ENCODE measurements around the gene PGAM2.
A peak's percentile ranks its signal among the peaks of the same experiment; 100 is the strongest.
"Not testable (repeated sequence)": the region's sequence is repeated elsewhere in the genome, so short reads cannot be mapped to it uniquely, and the experiment has no call there.

The PGAM2 gene

GRCh38 chr7:44038553-44038952 lies 26.8 kb downstream of the PGAM2 start:
- not testable (repeated sequence) for H3K4me3 Mint-ChIP-seq; H3K4me1 Mint-ChIP-seq (ENCODE audit: low read depth in 2 of 2); H3K36me3 Mint-ChIP-seq (ENCODE audit: insufficient read depth); H3K9me3 Mint-ChIP-seq; ATAC-seq (replicated peaks); DNase-seq; H3K27me3 Mint-ChIP-seq
- peak overlapping the region; percentile 53 to 67 for H3K27ac Mint-ChIP-seq

- peak overlapping the region in 1 of 2 donors; percentile 10 for H3K4me3 Mint-ChIP-seq
Observed at GRCh38 chr7:44037951-44038350, 27.4 kb downstream of the PGAM2 start.

GRCh38 chr7:44036364-44036763 lies 29.0 kb downstream of the PGAM2 start:
- not testable (repeated sequence) for H3K27me3 Mint-ChIP-seq; H3K36me3 Mint-ChIP-seq (ENCODE audit: insufficient read depth); H3K9me3 Mint-ChIP-seq; H3K4me1 Mint-ChIP-seq (ENCODE audit: low read depth in 2 of 2); H3K4me3 Mint-ChIP-seq
- ATAC-seq (replicated peaks) (peak; percentile 4), DNase-seq (peak in 2 of 3 experiments; percentile 26 to 31)
- H3K27ac Mint-ChIP-seq, result peak overlapping the region in 1 of 2 donors; percentile 74

More at GRCh38 chr7:44037951-44038350, 27.4 kb downstream of the PGAM2 start:
- H3K27ac Mint-ChIP-seq, result peak overlapping the region in 1 of 2 donors; percentile 53
- not testable (repeated sequence) for H3K36me3 Mint-ChIP-seq (ENCODE audit: insufficient read depth); ATAC-seq (replicated peaks); H3K9me3 Mint-ChIP-seq; DNase-seq; H3K27me3 Mint-ChIP-seq; H3K4me1 Mint-ChIP-seq (ENCODE audit: low read depth in 2 of 2)

GRCh38 chr7:44033971-44034844 lies 31.2 kb downstream of the PGAM2 start:
- H3K4me1 Mint-ChIP-seq (ENCODE audit: low read depth in 2 of 2); H3K9me3 Mint-ChIP-seq; DNase-seq; H3K36me3 Mint-ChIP-seq (ENCODE audit: insufficient read depth); H3K27me3 Mint-ChIP-seq; H3K4me3 Mint-ChIP-seq; H3K27ac Mint-ChIP-seq; ATAC-seq (replicated peaks): not testable (repeated sequence)

- not testable (repeated sequence) for H3K36me3 Mint-ChIP-seq (ENCODE audit: insufficient read depth); H3K27ac Mint-ChIP-seq; H3K9me3 Mint-ChIP-seq; H3K4me3 Mint-ChIP-seq; ATAC-seq (replicated peaks); H3K27me3 Mint-ChIP-seq; DNase-seq; H3K4me1 Mint-ChIP-seq (ENCODE audit: low read depth in 2 of 2)
Observed at GRCh38 chr7:44032031-44032430, 33.3 kb downstream of the PGAM2 start.

GRCh38 chr7:44031319-44031718 lies 34.0 kb downstream of the PGAM2 start:
- not testable (repeated sequence) for H3K9me3 Mint-ChIP-seq; H3K27me3 Mint-ChIP-seq; H3K36me3 Mint-ChIP-seq (ENCODE audit: insufficient read depth); DNase-seq; ATAC-seq (replicated peaks); H3K27ac Mint-ChIP-seq; H3K4me3 Mint-ChIP-seq; H3K4me1 Mint-ChIP-seq (ENCODE audit: low read depth in 2 of 2)

GRCh38 chr7:44030029-44030428 lies 35.3 kb downstream of the PGAM2 start:
- H3K9me3 Mint-ChIP-seq; H3K27ac Mint-ChIP-seq; H3K36me3 Mint-ChIP-seq (ENCODE audit: insufficient read depth); DNase-seq; H3K4me1 Mint-ChIP-seq (ENCODE audit: low read depth in 2 of 2); ATAC-seq (replicated peaks); H3K4me3 Mint-ChIP-seq; H3K27me3 Mint-ChIP-seq: not testable (repeated sequence)

GRCh38 chr7:44029433-44029832 lies 35.9 kb downstream of the PGAM2 start:
- DNase-seq; H3K27ac Mint-ChIP-seq; H3K4me3 Mint-ChIP-seq; H3K4me1 Mint-ChIP-seq (ENCODE audit: low read depth in 2 of 2); H3K36me3 Mint-ChIP-seq (ENCODE audit: insufficient read depth); H3K27me3 Mint-ChIP-seq; H3K9me3 Mint-ChIP-seq; ATAC-seq (replicated peaks): not testable (repeated sequence)

- H3K36me3 Mint-ChIP-seq (ENCODE audit: insufficient read depth); ATAC-seq (replicated peaks); H3K4me3 Mint-ChIP-seq; H3K27ac Mint-ChIP-seq; H3K9me3 Mint-ChIP-seq; H3K27me3 Mint-ChIP-seq; H3K4me1 Mint-ChIP-seq (ENCODE audit: low read depth in 2 of 2); DNase-seq: not testable (repeated sequence)
Observed at GRCh38 chr7:44022796-44023467, 42.4 kb downstream of the PGAM2 start.

- not testable (repeated sequence) for ATAC-seq (replicated peaks); H3K9me3 Mint-ChIP-seq; DNase-seq; H3K27ac Mint-ChIP-seq; H3K36me3 Mint-ChIP-seq (ENCODE audit: insufficient read depth); H3K27me3 Mint-ChIP-seq; H3K4me1 Mint-ChIP-seq (ENCODE audit: low read depth in 2 of 2); H3K4me3 Mint-ChIP-seq
Observed at GRCh38 chr7:44022069-44022468, 43.3 kb downstream of the PGAM2 start.

GRCh38 chr7:44019825-44020224 lies 45.5 kb downstream of the PGAM2 start:
- H3K4me3 Mint-ChIP-seq; DNase-seq; H3K27me3 Mint-ChIP-seq; ATAC-seq (replicated peaks); H3K27ac Mint-ChIP-seq; H3K9me3 Mint-ChIP-seq; H3K4me1 Mint-ChIP-seq (ENCODE audit: low read depth in 2 of 2): not testable (repeated sequence)
- peaks cover 14% of the 10 kb centered on the region for H3K36me3 Mint-ChIP-seq (ENCODE audit: insufficient read depth)

GRCh38 chr7:44018857-44019807 lies 46.2 kb downstream of the PGAM2 start:
- not testable (repeated sequence) for H3K4me1 Mint-ChIP-seq (ENCODE audit: low read depth in 2 of 2); H3K9me3 Mint-ChIP-seq; H3K27me3 Mint-ChIP-seq
- Mint-ChIP-seq H3K27ac (peak overlapping the region; percentile 86 to 88), H3K36me3 (ENCODE audit: insufficient read depth) (peaks cover 15% of the 10 kb centered on the region), H3K4me3 (peak overlapping the region; percentile 83 to 86)
- ATAC-seq (replicated peaks), result peak; percentile 93
- DNase-seq, result peak; percentile 99 to 100 (median 100)

GRCh38 chr7:44015090-44015489 lies 50.3 kb downstream of the PGAM2 start:
- not testable (repeated sequence) for H3K27ac Mint-ChIP-seq; H3K4me1 Mint-ChIP-seq (ENCODE audit: low read depth in 2 of 2); DNase-seq; ATAC-seq (replicated peaks); H3K9me3 Mint-ChIP-seq; H3K4me3 Mint-ChIP-seq; H3K27me3 Mint-ChIP-seq
- peaks cover 33% of the 10 kb centered on the region for H3K36me3 Mint-ChIP-seq (ENCODE audit: insufficient read depth)

Measured in effector memory CD8-positive, alpha-beta T cell (primary cell).